GM23248 (cell line): ENCODE results near the gene KCNG2.

Source experiments
- EZH2 ChIP-seq: fragments of 200-600 bp; sonication (generic); IDR thresholded peaks from 2 replicates; pipeline ENCODE4 v1.6.1; 2018; ENCODE audit warnings: antibody characterized with exemption, mild to moderate bottlenecking; ENCODE audit not compliant: insufficient read depth, poor library complexity, severe bottlenecking
- EZH2phosphoT487 ChIP-seq: fragments of 200-600 bp; sonication (generic); IDR thresholded peaks from 2 replicates; pipeline ENCODE4 v1.6.1; 2018; ENCODE audit warnings: antibody characterized with exemption, moderate library complexity, mild to moderate bottlenecking, low read depth; ENCODE audit not compliant: insufficient read depth

- TF ChIP-seq EZH2phosphoT487 (no peak), EZH2 (no peak)
Observed at GRCh38 chr18:79782566-79783308, 15.0 kb upstream of the KCNG2 start.
